Neuronal stem cell (in vitro differentiated cells): ENCODE results near the gene GIGYF2.
"Not testable (repeated sequence)": the region's sequence is repeated elsewhere in the genome, so short reads cannot be mapped to it uniquely, and the experiment has no call there.

Experiments
- DNase-seq: peaks from one replicate; pipeline ENCODE4 v3.0.0-alpha.2; 2013; ENCODE audit warnings: low spot score
- H2AFZ ChIP-seq: one replicate; pipeline ENCODE4 v1.6.1; 2013; ENCODE audit warnings: mild to moderate bottlenecking, low read length, inconsistent platforms
- H2AK5ac ChIP-seq: 2 replicates; pipeline ENCODE4 v1.6.1; 2013; ENCODE audit warnings: low read depth, mild to moderate bottlenecking, inconsistent platforms, low read length, moderate library complexity, mixed read lengths
- H2BK120ac ChIP-seq: 2 replicates; pipeline ENCODE4 v1.6.1; 2013; ENCODE audit warnings: low read depth, mild to moderate bottlenecking, inconsistent platforms, low read length, moderate library complexity, mixed read lengths
- H2BK12ac ChIP-seq: one replicate; pipeline ENCODE4 v1.6.1; 2013; ENCODE audit warnings: low read length, inconsistent platforms
- H2BK15ac ChIP-seq: 2 replicates; pipeline ENCODE4 v1.6.1; 2013; ENCODE audit warnings: mild to moderate bottlenecking, low read length, inconsistent platforms, mixed read lengths
- H2BK5ac ChIP-seq: one replicate; pipeline ENCODE4 v1.6.1; 2013; ENCODE audit warnings: inconsistent platforms, mild to moderate bottlenecking, low read length, moderate library complexity
- H3K14ac ChIP-seq: one replicate; pipeline ENCODE4 v1.6.1; 2013; ENCODE audit warnings: low read length, inconsistent platforms
- H3K18ac ChIP-seq: 2 replicates; pipeline ENCODE4 v1.6.1; 2013; ENCODE audit warnings: low read length, inconsistent platforms
- H3K23ac ChIP-seq: 2 replicates; pipeline ENCODE4 v1.6.1; 2013; ENCODE audit warnings: low read depth, mild to moderate bottlenecking, mixed read lengths, low read length, inconsistent platforms; ENCODE audit not compliant: poor library complexity
- H3K27ac ChIP-seq: replicated peaks from 3 replicates; pipeline ENCODE4 v1.5.1; 2013; ENCODE audit warnings: low read length, inconsistent platforms
- H3K27me3 ChIP-seq, 3 experiments: 2 replicates each; pipeline ENCODE4 v1.6.1; 2013; ENCODE audit warnings: low read length in 3 of 3, mild to moderate bottlenecking in 2 of 3, inconsistent platforms in 1 of 3, low read depth in 1 of 3, mixed read lengths in 1 of 3, moderate library complexity in 1 of 3; ENCODE audit not compliant: control insufficient read depth in 3 of 3, insufficient read depth in 3 of 3
- H3K36me3 ChIP-seq, 2 donors: replicated peaks in 1 of 2; 2 replicates each; pipeline ENCODE4 v1.6.1; 2013; ENCODE audit warnings: low read length in 2 of 2; ENCODE audit not compliant: control insufficient read depth in 2 of 2, insufficient read depth in 2 of 2
- H3K4ac ChIP-seq: 2 replicates; pipeline ENCODE4 v1.6.1; 2013; ENCODE audit warnings: inconsistent platforms, mild to moderate bottlenecking, low read length, moderate library complexity
- H3K4me1 ChIP-seq, 2 donors: 1 replicate in 1 of 2; 2 replicates in 1 of 2; pipeline ENCODE4 v1.6.1; 2013; ENCODE audit warnings: low read length in 2 of 2, low read depth in 1 of 2; ENCODE audit not compliant: control insufficient read depth in 2 of 2, insufficient read depth in 1 of 2
- H3K4me2 ChIP-seq: one replicate; pipeline ENCODE4 v1.6.1; 2013; ENCODE audit warnings: mild to moderate bottlenecking, low read length, inconsistent platforms; ENCODE audit not compliant: insufficient read depth, poor library complexity, severe bottlenecking
- H3K4me3 ChIP-seq, 2 donors: 2 replicates each; pipeline ENCODE4 v1.5.1; 2013; ENCODE audit warnings: low read length in 2 of 2, mild to moderate bottlenecking in 2 of 2, inconsistent platforms in 1 of 2, moderate library complexity in 1 of 2
- H3K79me1 ChIP-seq: one replicate; pipeline ENCODE4 v1.6.1; 2013; ENCODE audit warnings: low read depth, mild to moderate bottlenecking, inconsistent platforms, low read length, moderate library complexity
- H3K9ac ChIP-seq: one replicate; pipeline ENCODE4 v1.6.1; 2013; ENCODE audit warnings: mild to moderate bottlenecking, low read depth, low read length, inconsistent platforms; ENCODE audit not compliant: poor library complexity
- H3K9me3 ChIP-seq, 2 donors: replicated peaks in 1 of 2; 2 replicates each; pipeline versions ENCODE3 to v1.6.1; 2013; ENCODE audit warnings: low read length in 2 of 2, mild to moderate bottlenecking in 2 of 2, inconsistent platforms in 1 of 2, low read depth in 1 of 2, mixed read lengths in 1 of 2, moderate library complexity in 1 of 2; ENCODE audit not compliant: control insufficient read depth in 2 of 2, insufficient read depth in 1 of 2
- H4K8ac ChIP-seq: one replicate; pipeline ENCODE4 v1.6.1; 2013; ENCODE audit warnings: low read depth, mild to moderate bottlenecking, inconsistent platforms, low read length, moderate library complexity
- H4K91ac ChIP-seq: one replicate; pipeline ENCODE4 v1.6.1; 2013; ENCODE audit warnings: low read length, low read depth, mild to moderate bottlenecking, inconsistent platforms; ENCODE audit not compliant: poor library complexity
- WGBS, 2 donors: extraction: QIAGEN DNeasy Blood & Tissue Kit; methylation state at CpG; one replicate each; pipeline ENCODE4 v1.1.7; 2013; ENCODE audit warnings: missing lambda C conversion rate in 2 of 2, mixed read lengths in 1 of 2; ENCODE audit not compliant: insufficient read length in 2 of 2, insufficient replicate concordance in 1 of 2; ENCODE audit errors: extremely low coverage in 2 of 2; 5-methylcytosine and 5-hydroxymethylcytosine counted together

Gene GIGYF2

GRCh38 chr2:232850039-232850438 is 152.9 kb downstream of the GIGYF2 start:
- Histone ChIP-seq H3K36me3 (peaks cover 27 to 87% of the 10 kb centered on the region in 2 donors), H3K4me1 (no peaks in the 10 kb centered on the region), H3K4me2 (no peak overlapping the region), H2AFZ (no peak overlapping the region), H2BK5ac (no peak overlapping the region), H4K91ac (no peak overlapping the region), H3K14ac (no peak overlapping the region), H4K8ac (no peak overlapping the region), H3K9me3 (no peaks in the 10 kb centered on the region), H3K79me1 (no peaks in the 10 kb centered on the region), H2BK120ac (no peak overlapping the region), H2AK5ac (no peak overlapping the region), H3K23ac (no peak overlapping the region), H2BK15ac (no peak overlapping the region), H3K4ac (no peak overlapping the region), H3K9ac (no peak overlapping the region), H3K4me3 (no peak overlapping the region), H2BK12ac (no peak overlapping the region), H3K27me3 (no peaks in the 10 kb centered on the region), H3K18ac (no peak overlapping the region), H3K27ac (no peak overlapping the region)
- DNase-seq = no peak
- no CpG with 5 or more reads among the region's 3 CpGs for WGBS, 2 donors

GRCh38 chr2:232852081-232852480 is 154.9 kb downstream of the GIGYF2 start:
- H2BK5ac ChIP-seq, H4K8ac ChIP-seq, H2BK15ac ChIP-seq, H2AK5ac ChIP-seq, H3K23ac ChIP-seq, H2AFZ ChIP-seq, H3K4me2 ChIP-seq, H3K27ac ChIP-seq, H3K27me3 ChIP-seq, H3K79me1 ChIP-seq, H3K18ac ChIP-seq, H3K14ac ChIP-seq, H2BK12ac ChIP-seq, DNase-seq, H4K91ac ChIP-seq, H3K4me3 ChIP-seq, H3K9ac ChIP-seq, H3K4me1 ChIP-seq, H3K4ac ChIP-seq, H3K9me3 ChIP-seq, H2BK120ac ChIP-seq: not testable (repeated sequence)
- no CpG with 5 or more reads among the region's 11 CpGs for WGBS, 2 donors
- peaks cover 28 to 86% of the 10 kb centered on the region in 2 donors for H3K36me3 ChIP-seq

GRCh38 chr2:232852676-232853075 is 155.5 kb downstream of the GIGYF2 start:
- Histone ChIP-seq H4K91ac (no peak overlapping the region), H2AFZ (no peak overlapping the region), H2BK120ac (no peak overlapping the region), H3K4me1 (no peaks in the 10 kb centered on the region), H3K4ac (no peak overlapping the region), H3K9ac (no peak overlapping the region), H3K23ac (no peak overlapping the region), H3K36me3 (peaks cover 32 to 86% of the 10 kb centered on the region in 2 donors), H3K4me2 (no peak overlapping the region), H2BK15ac (no peak overlapping the region), H3K14ac (no peak overlapping the region), H4K8ac (no peak overlapping the region), H3K4me3 (no peak overlapping the region), H3K18ac (no peak overlapping the region), H2AK5ac (no peak overlapping the region), H3K27ac (no peak overlapping the region), H2BK12ac (no peak overlapping the region), H2BK5ac (no peak overlapping the region), H3K79me1 (no peaks in the 10 kb centered on the region), H3K27me3 (no peaks in the 10 kb centered on the region), H3K9me3 (no peaks in the 10 kb centered on the region)
- no peak for DNase-seq
- WGBS, 2 donors = no CpG with 5 or more reads among the region's 2 CpGs

- H3K23ac ChIP-seq = no peak overlapping the region
- H3K4ac ChIP-seq = no peak overlapping the region
- H2AFZ ChIP-seq = no peak overlapping the region
- H3K14ac ChIP-seq = no peak overlapping the region
- no peaks in the 10 kb centered on the region for H3K9me3 ChIP-seq
- peaks cover 39 to 86% of the 10 kb centered on the region in 2 donors for H3K36me3 ChIP-seq
- no peak overlapping the region for H2BK15ac ChIP-seq
- H3K4me3 ChIP-seq = no peak overlapping the region
- no CpG with 5 or more reads among the region's 7 CpGs for WGBS, 2 donors
- DNase-seq = no peak
- no peak overlapping the region for H4K91ac ChIP-seq
- no peak overlapping the region for H3K27ac ChIP-seq
- H2AK5ac ChIP-seq = no peak overlapping the region
- no peak overlapping the region for H2BK12ac ChIP-seq
- no peak overlapping the region for H3K18ac ChIP-seq
- no peak overlapping the region for H2BK120ac ChIP-seq
- no peak overlapping the region for H4K8ac ChIP-seq
- no peak overlapping the region for H2BK5ac ChIP-seq
- no peaks in the 10 kb centered on the region for H3K79me1 ChIP-seq
- no peaks in the 10 kb centered on the region for H3K27me3 ChIP-seq
- no peaks in the 10 kb centered on the region for H3K4me1 ChIP-seq
- H3K9ac ChIP-seq = no peak overlapping the region
- H3K4me2 ChIP-seq = no peak overlapping the region
Observed at GRCh38 chr2:232854082-232854481, 157.0 kb downstream of the GIGYF2 start.
